ENCODE data around the gene USP24. TPM values are rescaled to one million over a fixed set of nuclear protein-coding genes. Genes with fewer than 3 reads are reported as not detected.

The USP24 gene
- total and polyA plus RNA-seq, 2 donors (not counting 3 experiments of a cell fraction or from before 2014, with no cell fraction given): 8.2 to 30.0 TPM

DNA sequence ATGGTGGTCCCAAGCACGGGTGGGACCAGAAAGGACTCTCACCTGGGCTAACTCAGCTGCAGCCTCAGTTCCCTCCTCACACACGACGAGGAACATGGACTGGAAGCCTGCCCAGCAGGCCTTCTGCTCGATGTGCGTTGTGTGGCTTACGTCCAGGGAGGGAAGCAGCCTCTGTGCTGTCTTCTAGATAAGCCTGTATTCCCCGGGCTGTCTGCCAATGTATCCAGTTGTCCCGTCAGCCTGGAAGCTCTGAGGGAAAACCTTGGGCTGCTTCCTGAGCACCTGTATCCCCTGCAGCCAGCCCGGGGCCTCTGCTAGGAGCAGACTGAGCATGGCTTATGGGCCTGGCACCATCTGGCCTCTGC lies 165.3 kb downstream of the USP24 start:
- Histone ChIP-seq H3K27ac (ENCODE audit: insufficient read depth, low read depth, low read length) (no peak overlapping the region), H3K9ac (replicated peaks; ENCODE audit: extremely low read depth, insufficient read depth, low read length) (no peak overlapping the region), H3K4me2 (ENCODE audit: insufficient read depth, low read length) (no peak overlapping the region), H3K4me1 (ENCODE audit: control insufficient read depth, extremely low read depth, insufficient read depth, low read length) (no peaks in the 10 kb centered on the region), H4K20me1 (replicated peaks; ENCODE audit: control insufficient read depth, extremely low read depth, insufficient read depth, low read length) (no peaks in the 10 kb centered on the region), H3K36me3 (ENCODE audit: control insufficient read depth in 2 of 2, extremely low read depth in 1 of 2, insufficient read depth in 2 of 2, low read length in 2 of 2) (no peaks in the 10 kb centered on the region), H3K4me3 (replicated peaks in 1 of 3; ENCODE audit: insufficient read depth in 1 of 3, low read depth in 1 of 3, low read length in 3 of 3) (no peak overlapping the region), H3K9me1 (replicated peaks; ENCODE audit: control insufficient read depth, extremely low read depth, insufficient read depth, low read length) (no peaks in the 10 kb centered on the region), H2AFZ (ENCODE audit: low read depth, low read length) (no peak overlapping the region), H3K27me3 (ENCODE audit: control insufficient read depth in 2 of 2, insufficient read depth in 2 of 2, low read length in 2 of 2) (peaks cover 1 to 2% of the 10 kb centered on the region in 2 experiments), H3K9me3 (replicated peaks; ENCODE audit: control insufficient read depth, insufficient read depth, low read length) (no peaks in the 10 kb centered on the region), H3K79me2 (ENCODE audit: control insufficient read depth, insufficient read depth, low read length) (no peaks in the 10 kb centered on the region)
- dilution Hi-C loops (cut with MboI; ENCODE audit: extremely low pct_ligation_motif_present, low sequenced_read_pairs): no loop called here
- FAIRE-seq: no peak
- DNase-seq (ENCODE audit: low read depth, low spot score): peak; percentile 74
- ChIA-PET CTCF (interaction anchor here (1.2 kb wide), 1 partner anchor 105 kb away, joined by 3 read pairs; no protein-coding TSS in a partner anchor), POLR2A (no interaction called here)
- BruUV-seq (replicated peaks): no TSS peak
- intact Hi-C loops (cut with micrococcal nuclease): no loop called here
- no peak for TF ChIP-seq GATA2 (IDR thresholded peaks at IDR 0.05; ENCODE audit: insufficient read depth, insufficient read length, low read depth, low read length)
- TF ChIP-seq, protein P1, sequence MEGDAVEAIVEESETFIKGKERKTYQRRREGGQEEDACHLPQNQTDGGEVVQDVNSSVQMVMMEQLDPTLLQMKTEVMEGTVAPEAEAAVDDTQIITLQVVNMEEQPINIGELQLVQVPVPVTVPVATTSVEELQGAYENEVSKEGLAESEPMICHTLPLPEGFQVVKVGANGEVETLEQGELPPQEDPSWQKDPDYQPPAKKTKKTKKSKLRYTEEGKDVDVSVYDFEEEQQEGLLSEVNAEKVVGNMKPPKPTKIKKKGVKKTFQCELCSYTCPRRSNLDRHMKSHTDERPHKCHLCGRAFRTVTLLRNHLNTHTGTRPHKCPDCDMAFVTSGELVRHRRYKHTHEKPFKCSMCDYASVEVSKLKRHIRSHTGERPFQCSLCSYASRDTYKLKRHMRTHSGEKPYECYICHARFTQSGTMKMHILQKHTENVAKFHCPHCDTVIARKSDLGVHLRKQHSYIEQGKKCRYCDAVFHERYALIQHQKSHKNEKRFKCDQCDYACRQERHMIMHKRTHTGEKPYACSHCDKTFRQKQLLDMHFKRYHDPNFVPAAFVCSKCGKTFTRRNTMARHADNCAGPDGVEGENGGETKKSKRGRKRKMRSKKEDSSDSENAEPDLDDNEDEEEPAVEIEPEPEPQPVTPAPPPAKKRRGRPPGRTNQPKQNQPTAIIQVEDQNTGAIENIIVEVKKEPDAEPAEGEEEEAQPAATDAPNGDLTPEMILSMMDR (IDR thresholded peaks at IDR 0.05; ENCODE audit: extremely low read depth in 1 of 2, insufficient read depth in 1 of 2, low read depth in 1 of 2, low read length in 2 of 2): no peak
- TF ChIP-seq MYC (IDR thresholded peaks at IDR 0.05; ENCODE audit: low read depth, low read length): no peak
- no peak for TF ChIP-seq FOS (IDR thresholded peaks at IDR 0.05; ENCODE audit: borderline replicate concordance, insufficient read depth, low read length)
- TF ChIP-seq, protein P2, sequence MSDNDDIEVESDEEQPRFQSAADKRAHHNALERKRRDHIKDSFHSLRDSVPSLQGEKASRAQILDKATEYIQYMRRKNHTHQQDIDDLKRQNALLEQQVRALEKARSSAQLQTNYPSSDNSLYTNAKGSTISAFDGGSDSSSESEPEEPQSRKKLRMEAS (IDR thresholded peaks at IDR 0.05; ENCODE audit: insufficient read depth, insufficient read length): no peak
- no peak for TF ChIP-seq POLR2AphosphoS5 (IDR thresholded peaks at IDR 0.05; ENCODE audit: insufficient read depth, low read depth, low read length)
- TF ChIP-seq EZH2 (IDR thresholded peaks at IDR 0.05; ENCODE audit: borderline replicate concordance, low read depth, low read length, severe bottlenecking): no peak
- no peak for TF ChIP-seq JUN (IDR thresholded peaks at IDR 0.05; ENCODE audit: borderline replicate concordance, insufficient read depth, insufficient read length, low read depth)
- TF ChIP-seq POLR2A (IDR thresholded peaks at IDR 0.05; ENCODE audit: low read depth, low read length): no peak

Data from endothelial cell of umbilical vein (primary cell).